GOT3 (cell line): ENCODE data around the gene TRABD.

Source experiments
- DNase-seq: peaks from one replicate; lab custom pipeline; 2025; ENCODE audit warnings: mixed read lengths; lab: John Stamatoyannopoulos, UW

The TRABD gene

GRCh38 chr22:50242406-50242949 is 56.8 kb downstream of the TRABD start:
- no peak for DNase-seq

DNA sequence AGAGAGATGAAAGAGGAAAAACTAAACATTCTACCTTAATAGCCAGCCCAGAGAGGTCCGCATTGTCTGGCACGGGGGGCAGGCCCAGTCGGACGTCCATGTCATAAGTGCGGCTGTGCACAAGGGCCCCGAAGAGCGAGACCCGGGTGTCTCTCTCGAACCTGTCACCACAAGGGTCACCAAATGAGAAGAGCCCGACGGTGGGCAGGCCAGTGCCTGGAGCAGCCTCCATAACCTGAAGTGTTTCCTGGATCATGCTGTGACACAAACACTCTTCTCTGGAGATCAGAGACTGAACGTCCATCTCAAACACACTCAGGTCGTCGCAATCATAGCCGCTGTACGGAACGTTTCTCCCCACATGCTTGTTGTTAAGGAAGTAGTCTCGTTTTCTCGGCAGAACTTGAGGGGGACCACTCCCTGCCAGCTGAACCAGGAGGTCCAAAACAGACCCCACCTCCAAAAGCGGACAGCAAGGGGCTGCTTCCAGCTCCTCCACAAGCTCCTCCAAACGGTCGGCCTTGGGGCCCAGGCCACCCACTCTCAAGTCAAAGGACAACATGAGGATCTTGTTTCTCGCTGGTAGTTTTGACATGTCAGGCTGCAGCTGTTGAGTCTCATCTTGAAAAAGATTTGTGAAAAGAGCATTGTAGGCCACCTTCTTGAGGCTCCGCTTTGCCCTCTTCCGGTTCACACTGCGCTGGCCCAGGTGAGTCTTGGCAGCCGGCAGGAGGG is 58.1 kb downstream of the TRABD start:
- DNase-seq, result no peak

DNA sequence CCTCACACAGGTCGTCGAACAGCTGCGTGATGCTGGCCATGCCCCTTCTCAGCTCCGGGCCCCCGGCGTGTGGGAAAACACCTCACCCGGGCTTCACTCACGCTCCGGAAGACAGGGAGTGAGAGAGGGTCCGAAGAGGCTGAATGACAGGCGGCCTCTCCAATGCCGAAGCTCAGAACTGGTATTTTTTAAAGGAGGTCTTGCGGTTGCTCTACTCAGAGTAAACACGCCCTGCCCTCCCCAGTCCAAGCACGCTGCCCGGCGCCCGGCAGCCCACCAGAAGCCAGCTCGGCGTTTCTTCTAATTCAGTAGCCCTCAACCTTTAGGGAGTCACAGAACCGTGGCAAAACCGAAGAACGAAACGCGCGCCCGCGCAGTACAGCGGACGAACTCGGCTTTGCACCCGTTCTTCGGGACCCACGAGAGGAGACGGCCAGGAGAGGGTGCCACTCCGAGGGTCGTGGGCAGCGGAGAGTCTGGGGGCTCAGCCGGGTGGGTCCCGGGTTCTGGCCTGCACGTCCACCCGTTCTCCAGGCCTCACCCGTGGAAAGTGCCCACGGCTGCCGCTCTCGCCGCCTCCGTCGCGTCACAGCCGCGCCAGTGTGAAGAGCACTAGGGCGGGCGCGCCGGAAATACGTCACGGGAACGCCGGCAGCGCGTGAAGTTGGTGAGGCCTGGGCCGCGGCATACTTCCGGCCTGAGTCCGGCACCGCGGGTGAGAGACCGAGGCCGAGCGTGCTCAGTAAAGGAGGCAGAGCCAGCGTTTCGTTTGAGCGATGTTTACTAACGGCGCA is 58.9 kb downstream of the TRABD start, which contains the start of gene TUBGCP6:
TUBGCP6 (minus strand) TSS at position 604 of the 794 bp plus-strand sequence; CDS start at position 40, 564 bp downstream.
- DNase-seq, result peak; percentile 67

- DNase-seq, result no peak
These were observed 59.7 kb downstream of the TRABD start for GRCh38 chr22:50245214-50246072.

DNA sequence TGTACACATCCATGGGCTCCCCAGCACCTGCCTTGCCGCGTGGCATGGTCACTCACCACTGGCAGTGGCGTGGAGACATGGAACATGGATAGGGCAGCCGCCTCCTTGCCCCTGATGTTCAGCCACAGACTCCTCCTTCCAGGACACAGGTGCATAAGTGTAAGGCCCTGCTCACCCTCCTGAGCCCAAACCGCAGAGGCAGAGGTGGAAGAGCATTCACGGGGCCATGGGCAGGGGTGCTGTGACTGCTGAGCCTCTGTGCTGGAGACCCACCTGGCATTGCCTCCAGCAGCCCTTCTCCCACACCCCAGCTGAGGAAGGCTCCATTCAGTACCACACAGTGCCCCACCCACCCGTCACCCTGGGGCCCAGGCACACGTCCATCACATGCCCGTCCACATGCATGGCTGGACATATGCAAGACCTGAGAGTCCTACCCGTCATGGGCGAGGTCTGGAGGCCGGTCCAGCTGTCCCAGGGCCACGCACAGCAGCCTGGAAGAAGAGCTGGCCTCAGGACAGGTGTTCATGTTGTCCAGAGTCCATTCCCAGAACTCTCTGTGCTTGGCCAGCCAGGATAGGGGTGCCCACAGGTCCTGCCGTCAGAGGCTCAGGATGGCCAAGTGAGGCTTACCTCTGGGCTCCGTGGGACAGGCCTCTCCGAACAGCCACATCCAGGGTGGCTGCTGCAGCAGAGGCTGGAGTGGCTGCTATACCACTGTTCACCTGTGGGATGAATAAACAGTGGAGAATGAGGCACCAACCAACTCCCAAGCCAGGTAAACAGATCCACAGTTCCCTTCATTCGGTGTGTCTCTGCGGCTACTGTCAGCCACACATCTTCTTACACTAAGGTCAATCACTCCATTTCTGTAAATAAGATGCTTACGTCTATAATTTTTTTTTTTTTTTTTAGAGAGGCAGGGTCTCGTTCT is 60.8 kb downstream of the TRABD start:
- DNase-seq, result no peak

GRCh38 chr22:50247748-50248147 is 62.0 kb downstream of the TRABD start:
- no peak for DNase-seq

DNA sequence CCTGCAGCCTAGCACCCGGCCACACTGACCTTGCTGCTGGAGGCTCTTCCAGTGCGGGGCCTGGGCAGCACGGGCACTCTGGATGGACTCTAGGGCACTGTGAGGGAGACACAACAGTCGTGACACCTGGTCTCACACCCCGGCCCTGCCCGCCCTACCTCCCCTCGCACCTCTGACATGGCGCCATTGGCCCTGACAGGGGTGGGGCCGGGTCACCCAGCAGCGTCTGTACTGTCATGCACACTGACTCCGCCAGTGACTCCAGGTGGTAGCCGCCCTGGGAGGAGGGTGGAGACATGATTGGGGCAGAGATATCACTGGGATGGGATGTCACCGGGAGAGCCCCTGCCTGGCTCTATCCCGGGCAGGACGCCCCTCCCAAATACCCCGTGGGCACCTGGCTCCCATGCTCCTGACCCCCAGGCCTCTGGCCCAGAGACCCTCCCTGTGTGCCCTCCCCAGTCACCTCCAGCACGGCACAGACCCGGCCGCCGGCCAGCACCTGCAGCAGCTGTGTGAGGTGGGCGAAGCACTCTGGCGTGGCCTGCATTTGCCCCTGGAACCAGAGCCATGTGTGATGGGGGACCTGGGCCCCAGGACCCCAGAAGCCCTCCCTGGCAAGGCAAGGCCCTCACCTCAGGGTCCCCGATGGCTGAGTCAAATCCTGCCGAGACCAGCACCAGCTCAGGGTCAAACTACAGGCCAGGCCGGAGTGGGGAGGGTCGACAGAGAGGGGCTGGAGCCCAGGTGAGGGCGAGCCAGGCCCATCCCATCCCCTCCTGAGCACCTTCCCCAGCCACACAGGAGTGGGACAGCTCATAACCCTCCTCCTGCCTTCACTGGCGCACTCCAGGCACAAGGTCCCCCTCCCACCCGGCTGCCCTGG is 62.7 kb downstream of the TRABD start:
- no peak for DNase-seq
